ENCODE results near the gene KRTAP10-2. TPM values are rescaled to one million over a fixed set of nuclear protein-coding genes. Genes with fewer than 3 reads are reported as not detected.

Gene KRTAP10-2
- total and polyA plus RNA-seq, 2 donors (not counting 1 experiment from before 2014, with no cell fraction given) = not detected

DNA sequence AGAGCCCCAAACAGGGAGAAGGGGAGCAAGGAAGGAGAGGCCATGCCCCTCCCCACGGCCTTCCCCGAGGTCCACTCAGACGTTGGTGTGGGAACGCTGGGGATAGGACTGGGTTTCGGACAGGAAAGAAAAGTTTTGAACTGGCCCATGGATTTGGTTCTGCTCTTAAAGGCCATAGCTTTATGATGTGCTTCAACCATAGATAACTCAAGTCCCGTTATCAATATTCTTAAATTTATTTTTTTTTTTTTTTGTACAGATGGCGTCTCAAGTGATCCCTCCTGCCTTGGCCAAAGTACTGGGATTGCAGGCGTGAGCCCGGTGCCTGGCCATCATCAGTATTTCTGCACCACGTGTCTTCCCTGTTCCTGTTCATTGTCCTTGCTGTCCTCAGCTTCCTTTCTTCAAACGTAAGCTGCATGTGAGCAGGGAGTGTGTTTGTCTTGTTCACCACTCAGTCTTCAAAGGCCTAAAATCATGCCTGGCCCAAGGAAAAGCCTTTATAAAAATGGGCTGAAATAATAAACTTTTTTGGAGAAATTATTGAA is 10.5 kb downstream of the KRTAP10-2 start:
- Histone ChIP-seq H3K79me2 (ENCODE audit: control insufficient read depth, insufficient read depth, low read length) (no peaks in the 10 kb centered on the region), H3K9me3 (ENCODE audit: control insufficient read depth, insufficient read depth, low read depth, low read length) (no peaks in the 10 kb centered on the region), H3K27me3 (ENCODE audit: control insufficient read depth, insufficient read depth, low read length) (no peaks in the 10 kb centered on the region), H2AFZ (ENCODE audit: low read length) (no peak overlapping the region), H3K4me2 (ENCODE audit: extremely low read depth, insufficient read depth, low read length) (no peak overlapping the region), H4K20me1 (ENCODE audit: control insufficient read depth, extremely low read depth, insufficient read depth, low read length) (no peaks in the 10 kb centered on the region), H3K4me3 (replicated peaks in 1 of 4; ENCODE audit: control extremely low read depth in 1 of 4, insufficient read depth in 1 of 4, low read depth in 3 of 4, low read length in 4 of 4) (no peak overlapping the region), H3K36me3 (ENCODE audit: control insufficient read depth, insufficient read depth, low read length) (no peaks in the 10 kb centered on the region), H3K27ac (ENCODE audit: insufficient read depth, low read length) (no peak overlapping the region), H3K4me1 (ENCODE audit: control insufficient read depth, extremely low read depth, insufficient read depth, low read length) (no peaks in the 10 kb centered on the region), H3K9ac (ENCODE audit: insufficient read depth, low read length) (no peak overlapping the region)
- no peak for DNase-seq (ENCODE audit: low read depth in 2 of 2)
- no peak for TF ChIP-seq EZH2 (IDR thresholded peaks at IDR 0.05; ENCODE audit: low read length, missing control alignments)
- TF ChIP-seq, protein P1, sequence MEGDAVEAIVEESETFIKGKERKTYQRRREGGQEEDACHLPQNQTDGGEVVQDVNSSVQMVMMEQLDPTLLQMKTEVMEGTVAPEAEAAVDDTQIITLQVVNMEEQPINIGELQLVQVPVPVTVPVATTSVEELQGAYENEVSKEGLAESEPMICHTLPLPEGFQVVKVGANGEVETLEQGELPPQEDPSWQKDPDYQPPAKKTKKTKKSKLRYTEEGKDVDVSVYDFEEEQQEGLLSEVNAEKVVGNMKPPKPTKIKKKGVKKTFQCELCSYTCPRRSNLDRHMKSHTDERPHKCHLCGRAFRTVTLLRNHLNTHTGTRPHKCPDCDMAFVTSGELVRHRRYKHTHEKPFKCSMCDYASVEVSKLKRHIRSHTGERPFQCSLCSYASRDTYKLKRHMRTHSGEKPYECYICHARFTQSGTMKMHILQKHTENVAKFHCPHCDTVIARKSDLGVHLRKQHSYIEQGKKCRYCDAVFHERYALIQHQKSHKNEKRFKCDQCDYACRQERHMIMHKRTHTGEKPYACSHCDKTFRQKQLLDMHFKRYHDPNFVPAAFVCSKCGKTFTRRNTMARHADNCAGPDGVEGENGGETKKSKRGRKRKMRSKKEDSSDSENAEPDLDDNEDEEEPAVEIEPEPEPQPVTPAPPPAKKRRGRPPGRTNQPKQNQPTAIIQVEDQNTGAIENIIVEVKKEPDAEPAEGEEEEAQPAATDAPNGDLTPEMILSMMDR (conservative IDR thresholded peaks at IDR 0.05 in 1 of 2, IDR thresholded peaks at IDR 0.05 in 1 of 2; ENCODE audit: low read depth in 1 of 2, low read length in 2 of 2) = no peak

DNA sequence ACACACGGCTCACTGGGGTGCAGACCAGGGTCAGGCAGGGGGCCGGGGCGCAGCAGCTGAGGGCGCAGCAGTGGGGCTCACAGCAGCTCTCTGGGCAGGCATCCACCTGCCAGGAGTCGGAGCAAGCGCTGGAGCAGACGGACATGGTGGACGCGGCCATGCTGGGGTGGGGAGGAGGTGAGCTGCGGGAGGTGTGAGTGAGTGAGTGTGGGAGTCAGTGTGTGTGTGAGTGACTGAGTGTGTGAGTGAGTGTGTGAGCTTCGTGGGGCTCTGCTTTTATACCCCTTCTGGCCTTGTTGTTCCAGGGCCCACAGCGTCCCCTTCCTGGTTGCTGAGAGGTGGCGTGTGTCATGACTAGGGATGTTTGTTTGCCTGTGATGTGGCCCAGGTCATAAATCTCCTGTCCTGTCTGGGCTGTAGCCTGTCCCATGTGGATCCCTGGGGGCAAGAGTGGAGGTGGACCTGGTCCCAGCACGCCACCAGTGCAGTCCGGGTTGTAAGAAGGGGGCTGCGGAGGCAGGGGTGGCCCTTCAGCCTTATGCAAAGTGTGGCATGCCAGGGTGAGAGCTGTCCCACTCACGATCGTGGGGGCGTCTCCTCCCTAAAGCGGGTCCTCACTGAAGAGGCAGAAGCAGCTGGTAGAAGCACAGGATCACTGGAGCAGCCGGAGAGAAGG is 11.2 kb downstream of the KRTAP10-2 start, which contains the start of gene KRTAP10-1:
TSS of gene KRTAP10-1 (minus strand) at position 205 of the 676 bp plus-strand sequence. CDS start at position 160, 45 bp downstream.
- no peaks in the 10 kb centered on the region for H3K27me3 ChIP-seq (ENCODE audit: control insufficient read depth, insufficient read depth, low read length)
- no peaks in the 10 kb centered on the region for H3K9me3 ChIP-seq (ENCODE audit: control insufficient read depth, insufficient read depth, low read depth, low read length)
- H3K4me3 ChIP-seq (replicated peaks in 1 of 4; ENCODE audit: control extremely low read depth in 1 of 4, insufficient read depth in 1 of 4, low read depth in 3 of 4, low read length in 4 of 4) = no peak within 1 kb of the TSS
- no peaks in the 10 kb centered on the region for H4K20me1 ChIP-seq (ENCODE audit: control insufficient read depth, extremely low read depth, insufficient read depth, low read length)
- no peak for DNase-seq (ENCODE audit: low read depth in 2 of 2)
- H2AFZ ChIP-seq (ENCODE audit: low read length) = no peak within 1 kb of the TSS
- no peaks in the 10 kb centered on the region for H3K36me3 ChIP-seq (ENCODE audit: control insufficient read depth, insufficient read depth, low read length)
- no peak within 1 kb of the TSS for H3K9ac ChIP-seq (ENCODE audit: insufficient read depth, low read length)
- H3K79me2 ChIP-seq (ENCODE audit: control insufficient read depth, insufficient read depth, low read length) = no peaks in the 10 kb centered on the region
- H3K4me2 ChIP-seq (ENCODE audit: extremely low read depth, insufficient read depth, low read length) = no peak within 1 kb of the TSS
- H3K4me1 ChIP-seq (ENCODE audit: control insufficient read depth, extremely low read depth, insufficient read depth, low read length) = no peaks in the 10 kb centered on the region
- TF ChIP-seq, protein P1 (conservative IDR thresholded peaks at IDR 0.05 in 1 of 2, IDR thresholded peaks at IDR 0.05 in 1 of 2; ENCODE audit: low read depth in 1 of 2, low read length in 2 of 2) = no peak
- TF ChIP-seq EZH2 (IDR thresholded peaks at IDR 0.05; ENCODE audit: low read length, missing control alignments) = no peak
- H3K27ac ChIP-seq (ENCODE audit: insufficient read depth, low read length) = no peak within 1 kb of the TSS

DNA sequence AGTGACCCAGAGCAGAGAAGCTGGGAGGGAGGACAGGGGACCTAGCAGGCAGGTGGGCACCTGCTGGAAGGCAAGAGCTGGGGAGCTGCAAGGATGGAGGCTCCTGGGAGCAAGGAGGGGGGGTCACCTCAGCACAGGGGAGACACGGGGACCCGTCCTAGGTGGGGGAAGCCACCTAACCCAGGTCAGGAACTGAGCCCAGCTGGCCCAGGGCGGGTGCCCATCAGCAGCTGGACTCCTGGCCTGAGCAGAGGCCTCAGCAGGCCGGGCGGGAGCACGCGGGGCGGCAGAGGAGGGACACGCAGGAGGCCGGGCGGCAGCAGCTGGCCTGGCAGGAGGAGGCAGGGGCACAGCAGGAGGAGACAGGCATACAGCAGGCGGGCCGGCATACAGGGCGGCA is 12.3 kb downstream of the KRTAP10-2 start:
- H3K27ac ChIP-seq (ENCODE audit: insufficient read depth, low read length) = no peak overlapping the region
- no peak overlapping the region for H3K9ac ChIP-seq (ENCODE audit: insufficient read depth, low read length)
- H3K4me1 ChIP-seq (ENCODE audit: control insufficient read depth, extremely low read depth, insufficient read depth, low read length) = no peaks in the 10 kb centered on the region
- H4K20me1 ChIP-seq (ENCODE audit: control insufficient read depth, extremely low read depth, insufficient read depth, low read length) = no peaks in the 10 kb centered on the region
- DNase-seq (ENCODE audit: low read depth in 2 of 2) = no peak
- H3K36me3 ChIP-seq (ENCODE audit: control insufficient read depth, insufficient read depth, low read length) = no peaks in the 10 kb centered on the region
- no peaks in the 10 kb centered on the region for H3K9me3 ChIP-seq (ENCODE audit: control insufficient read depth, insufficient read depth, low read depth, low read length)
- no peak for TF ChIP-seq EZH2 (IDR thresholded peaks at IDR 0.05; ENCODE audit: low read length, missing control alignments)
- TF ChIP-seq, protein P1 (conservative IDR thresholded peaks at IDR 0.05 in 1 of 2, IDR thresholded peaks at IDR 0.05 in 1 of 2; ENCODE audit: low read depth in 1 of 2, low read length in 2 of 2) = no peak
- no peak overlapping the region for H2AFZ ChIP-seq (ENCODE audit: low read length)
- H3K27me3 ChIP-seq (ENCODE audit: control insufficient read depth, insufficient read depth, low read length) = no peaks in the 10 kb centered on the region
- H3K79me2 ChIP-seq (ENCODE audit: control insufficient read depth, insufficient read depth, low read length) = no peaks in the 10 kb centered on the region
- H3K4me3 ChIP-seq (replicated peaks in 1 of 4; ENCODE audit: control extremely low read depth in 1 of 4, insufficient read depth in 1 of 4, low read depth in 3 of 4, low read length in 4 of 4) = no peak overlapping the region
- H3K4me2 ChIP-seq (ENCODE audit: extremely low read depth, insufficient read depth, low read length) = no peak overlapping the region

Measured in fibroblast of lung (primary cell).